Nephron (organoid): ENCODE measurements around the gene D2HGDH.

Source experiments
- H3K27ac Mint-ChIP-seq, 3 experiments: 2 replicates each; pipeline ENCODE4 v1.8.0; 2020; ENCODE audit warnings: mixed read lengths in 3 of 3, mild to moderate bottlenecking in 2 of 3, moderate library complexity in 1 of 3
- H3K27me3 Mint-ChIP-seq: 2 replicates; pipeline ENCODE4 v1.8.0; 2021; ENCODE audit warnings: low read depth, mild to moderate bottlenecking, moderate library complexity, mixed read lengths
- H3K36me3 Mint-ChIP-seq: 2 replicates; pipeline ENCODE4 v1.8.0; 2020; ENCODE audit warnings: low read depth, mixed read lengths
- H3K4me1 Mint-ChIP-seq: 2 replicates; pipeline ENCODE4 v1.8.0; 2020; ENCODE audit warnings: mixed read lengths
- H3K4me3 Mint-ChIP-seq, 3 experiments: 2 replicates each; pipeline ENCODE4 v1.8.0; 2020; ENCODE audit warnings: mild to moderate bottlenecking in 3 of 3, mixed read lengths in 3 of 3, moderate library complexity in 2 of 3
- H3K9me3 Mint-ChIP-seq: 2 replicates; pipeline ENCODE4 v1.8.0; 2020; ENCODE audit warnings: mixed read lengths
- TF ChIP-seq, protein P1 (sequence below), 3 experiments: fragments of 200-600 bp; sonication (generic); IDR thresholded peaks; one replicate each; pipeline ENCODE4 v1.5.0; 2021; ENCODE audit warnings: antibody characterized with exemption in 3 of 3; ENCODE audit not compliant: unreplicated experiment in 3 of 3

D2HGDH gene

DNA sequence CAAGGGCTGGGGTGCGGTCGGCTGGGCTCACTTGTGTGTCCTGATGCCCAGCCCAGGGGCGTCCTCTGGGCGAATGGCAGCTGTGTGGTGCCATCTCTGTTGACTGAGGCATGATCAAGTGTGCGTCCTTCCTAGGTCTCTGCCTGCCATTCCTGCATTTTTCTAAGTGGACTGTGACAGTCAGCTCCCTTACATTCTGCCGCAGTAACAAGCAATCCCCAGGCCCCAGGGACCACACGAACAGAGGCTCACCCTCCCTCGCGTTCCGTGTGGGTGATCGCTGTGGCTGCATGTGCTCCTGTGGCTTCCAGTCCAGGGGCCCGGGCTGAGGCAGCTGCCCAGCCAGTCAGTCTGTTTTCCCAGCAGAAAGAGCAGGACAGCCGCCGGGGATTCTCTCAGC lies 17.8 kb downstream of the D2HGDH start:
- no peaks in the 10 kb centered on the region for H3K4me1 Mint-ChIP-seq
- H3K9me3 Mint-ChIP-seq: no peaks in the 10 kb centered on the region
- peaks cover 49% of the 10 kb centered on the region for H3K36me3 Mint-ChIP-seq
- H3K27me3 Mint-ChIP-seq: no peaks in the 10 kb centered on the region
- TF ChIP-seq, protein P1, sequence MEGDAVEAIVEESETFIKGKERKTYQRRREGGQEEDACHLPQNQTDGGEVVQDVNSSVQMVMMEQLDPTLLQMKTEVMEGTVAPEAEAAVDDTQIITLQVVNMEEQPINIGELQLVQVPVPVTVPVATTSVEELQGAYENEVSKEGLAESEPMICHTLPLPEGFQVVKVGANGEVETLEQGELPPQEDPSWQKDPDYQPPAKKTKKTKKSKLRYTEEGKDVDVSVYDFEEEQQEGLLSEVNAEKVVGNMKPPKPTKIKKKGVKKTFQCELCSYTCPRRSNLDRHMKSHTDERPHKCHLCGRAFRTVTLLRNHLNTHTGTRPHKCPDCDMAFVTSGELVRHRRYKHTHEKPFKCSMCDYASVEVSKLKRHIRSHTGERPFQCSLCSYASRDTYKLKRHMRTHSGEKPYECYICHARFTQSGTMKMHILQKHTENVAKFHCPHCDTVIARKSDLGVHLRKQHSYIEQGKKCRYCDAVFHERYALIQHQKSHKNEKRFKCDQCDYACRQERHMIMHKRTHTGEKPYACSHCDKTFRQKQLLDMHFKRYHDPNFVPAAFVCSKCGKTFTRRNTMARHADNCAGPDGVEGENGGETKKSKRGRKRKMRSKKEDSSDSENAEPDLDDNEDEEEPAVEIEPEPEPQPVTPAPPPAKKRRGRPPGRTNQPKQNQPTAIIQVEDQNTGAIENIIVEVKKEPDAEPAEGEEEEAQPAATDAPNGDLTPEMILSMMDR (IDR thresholded peaks at IDR 0.05; ENCODE audit: unreplicated experiment in 3 of 3): no peak
- no peak overlapping the region for H3K4me3 Mint-ChIP-seq
- no peak overlapping the region for H3K27ac Mint-ChIP-seq

DNA sequence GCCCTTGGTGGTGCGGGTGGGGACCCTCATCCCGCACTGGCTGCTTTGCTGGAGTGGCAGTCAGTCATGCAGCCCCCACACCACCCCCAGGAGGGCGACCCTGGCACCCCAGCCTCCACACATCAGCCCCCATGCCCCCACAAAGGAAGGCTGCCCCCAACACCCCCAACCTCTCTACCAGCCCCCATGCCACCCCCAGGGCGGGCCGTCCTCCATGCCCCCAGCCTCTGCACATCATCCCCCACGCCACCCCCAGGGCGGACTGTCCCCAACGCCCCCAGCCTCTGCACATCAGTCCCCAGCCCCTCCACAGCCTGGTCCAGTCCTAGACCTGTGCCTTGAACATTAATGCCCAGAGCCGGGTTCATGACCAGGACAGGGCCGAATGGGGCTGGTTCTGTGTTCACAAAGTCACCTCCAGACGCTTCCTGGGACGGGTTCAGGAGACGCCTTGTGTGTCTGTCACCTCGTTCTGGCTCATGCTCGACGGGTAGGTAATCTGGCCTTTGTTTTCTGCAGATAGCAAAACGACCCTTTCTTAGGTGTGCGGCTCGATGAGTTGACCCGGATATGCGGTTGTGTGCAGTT lies 18.4 kb downstream of the D2HGDH start:
- H3K9me3 Mint-ChIP-seq: no peaks in the 10 kb centered on the region
- no peak overlapping the region for H3K4me3 Mint-ChIP-seq
- H3K27me3 Mint-ChIP-seq: no peaks in the 10 kb centered on the region
- TF ChIP-seq, protein P1 (IDR thresholded peaks at IDR 0.05; ENCODE audit: unreplicated experiment in 3 of 3): no peak
- no peaks in the 10 kb centered on the region for H3K4me1 Mint-ChIP-seq
- H3K27ac Mint-ChIP-seq: no peak overlapping the region
- peaks cover 50% of the 10 kb centered on the region for H3K36me3 Mint-ChIP-seq

DNA sequence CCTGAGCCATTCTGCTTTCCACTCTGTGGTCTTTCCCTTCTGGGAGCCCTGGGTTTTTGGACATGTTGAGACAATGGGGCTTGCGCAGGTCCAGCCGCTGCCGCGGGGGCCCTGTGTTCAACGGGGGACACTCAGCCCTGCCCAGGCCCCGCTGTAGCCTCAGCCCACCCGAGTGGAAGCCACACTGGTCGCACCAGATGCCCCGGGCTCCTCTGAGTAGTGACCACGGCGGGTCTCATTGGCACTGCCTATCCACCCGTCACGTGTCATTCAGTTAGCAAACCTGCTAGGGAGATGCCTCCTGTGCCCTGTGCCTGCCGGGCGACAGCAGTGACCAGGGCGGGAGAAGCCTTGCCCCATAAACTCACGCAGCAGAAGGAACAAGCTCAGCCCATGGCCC lies 19.1 kb downstream of the D2HGDH start:
- Mint-ChIP-seq H3K36me3 (peaks cover 51% of the 10 kb centered on the region), H3K27me3 (no peaks in the 10 kb centered on the region), H3K4me1 (no peaks in the 10 kb centered on the region), H3K4me3 (no peak overlapping the region), H3K9me3 (no peaks in the 10 kb centered on the region), H3K27ac (no peak overlapping the region)
- TF ChIP-seq, protein P1 (IDR thresholded peaks at IDR 0.05; ENCODE audit: unreplicated experiment in 3 of 3): no peak

DNA sequence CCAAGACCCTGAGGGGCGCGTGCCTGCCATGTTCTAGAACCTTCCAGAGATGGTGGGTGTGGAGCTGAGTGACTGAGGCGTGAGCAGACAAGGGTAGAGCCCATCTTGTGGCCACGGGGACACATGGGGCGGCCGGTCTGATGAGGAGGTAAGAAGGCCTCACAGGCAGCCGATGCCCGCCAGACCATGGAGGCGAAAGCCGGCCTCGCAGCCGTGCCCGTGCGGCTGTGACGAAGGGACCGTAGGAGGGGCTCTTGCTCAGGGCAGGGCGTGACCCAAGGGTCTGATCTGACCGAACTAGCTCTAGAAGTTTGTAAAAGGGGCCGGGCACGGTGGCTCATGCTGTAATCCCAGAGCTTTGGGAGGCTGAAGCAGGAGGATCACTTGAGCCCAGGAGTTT lies 19.6 kb downstream of the D2HGDH start:
- H3K9me3 Mint-ChIP-seq: no peaks in the 10 kb centered on the region
- peaks cover 3% of the 10 kb centered on the region for H3K4me1 Mint-ChIP-seq
- H3K27me3 Mint-ChIP-seq: no peaks in the 10 kb centered on the region
- TF ChIP-seq, protein P1 (IDR thresholded peaks at IDR 0.05; ENCODE audit: unreplicated experiment in 3 of 3): no peak
- H3K36me3 Mint-ChIP-seq: peaks cover 51% of the 10 kb centered on the region
- no peak overlapping the region for H3K27ac Mint-ChIP-seq
- H3K4me3 Mint-ChIP-seq: no peak overlapping the region

DNA sequence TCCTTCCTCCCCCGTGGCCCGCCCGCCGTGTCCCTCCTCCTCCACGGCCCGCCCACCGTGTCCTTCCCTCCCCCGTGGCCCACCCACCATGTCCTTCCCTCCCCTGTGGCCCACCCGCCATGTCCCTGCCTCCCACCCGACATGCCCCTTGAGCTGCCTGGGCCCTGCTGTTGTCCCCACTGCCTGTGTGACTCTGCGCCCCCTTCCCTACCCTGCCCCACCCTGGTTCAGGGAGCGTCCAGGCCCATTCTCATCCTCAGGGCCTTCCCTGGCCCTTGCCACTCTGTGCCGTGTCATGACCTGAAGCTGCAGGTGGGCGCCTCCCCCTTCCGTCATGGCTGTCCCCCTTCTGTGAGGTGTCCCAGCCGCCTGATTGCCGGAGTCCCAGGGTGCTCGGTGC lies 20.7 kb downstream of the D2HGDH start:
- H3K4me3 Mint-ChIP-seq: no peak overlapping the region
- TF ChIP-seq, protein P1 (IDR thresholded peaks at IDR 0.05; ENCODE audit: unreplicated experiment in 3 of 3): no peak
- peaks cover 50% of the 10 kb centered on the region for H3K36me3 Mint-ChIP-seq
- peaks cover 2% of the 10 kb centered on the region for H3K9me3 Mint-ChIP-seq
- peaks cover 11% of the 10 kb centered on the region for H3K4me1 Mint-ChIP-seq
- H3K27me3 Mint-ChIP-seq: no peaks in the 10 kb centered on the region
- H3K27ac Mint-ChIP-seq: no peak overlapping the region

DNA sequence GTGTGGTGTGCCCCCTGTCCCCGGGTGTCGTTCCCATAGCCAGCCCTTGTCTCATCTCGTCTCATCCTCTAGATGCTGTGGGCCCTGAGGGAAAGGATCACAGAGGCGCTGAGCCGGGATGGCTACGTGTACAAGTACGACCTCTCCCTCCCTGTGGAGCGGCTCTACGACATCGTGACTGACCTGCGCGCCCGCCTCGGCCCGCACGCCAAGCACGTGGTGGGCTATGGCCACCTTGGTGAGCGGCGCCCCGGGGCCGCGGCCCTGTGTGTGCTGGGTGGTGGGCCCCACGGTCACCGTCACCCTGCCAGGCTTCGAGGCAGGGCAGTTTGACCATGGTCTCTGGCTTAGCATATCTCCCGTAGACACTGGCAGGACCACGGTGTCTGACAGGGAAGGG lies 21.3 kb downstream of the D2HGDH start:
- Mint-ChIP-seq H3K27ac (no peak overlapping the region), H3K9me3 (peaks cover 3% of the 10 kb centered on the region), H3K36me3 (peaks cover 49% of the 10 kb centered on the region), H3K4me1 (peaks cover 11% of the 10 kb centered on the region), H3K27me3 (no peaks in the 10 kb centered on the region), H3K4me3 (no peak overlapping the region)
- TF ChIP-seq, protein P1 (IDR thresholded peaks at IDR 0.05; ENCODE audit: unreplicated experiment in 3 of 3): no peak
